ENCODE measurements around the gene CPED1.
A peak's percentile ranks its signal among the peaks of the same experiment; 100 is the strongest.

The CPED1 gene
- long read RNA-seq, donor 1 = 0 reads
- long read RNA-seq, donor 2 = 0 reads
- long read RNA-seq, donor 3 = 0 reads
- long read RNA-seq, donor 4, transcript CPED1-204 (12 exons, 2,219 nt) = major isoform, 6 of 6 reads
- long read RNA-seq, donor 4, partial matches to known transcripts = 0 of 6 reads
- long read RNA-seq, donor 4, other reads (novel, unspliced or antisense) = 0 of 6 reads
- long read RNA-seq, donor 5 = 0 reads
- long read RNA-seq, donor 6 = 0 reads
- long read RNA-seq, donor 7, partial matches to known transcripts = 10 of 10 reads
- long read RNA-seq, donor 7, other reads (novel, unspliced or antisense) = 0 of 10 reads
- long read RNA-seq, donor 8, partial matches to known transcripts = 0 of 1 reads
- long read RNA-seq, donor 8, other reads (novel, unspliced or antisense) = 0 of 1 reads

- DNase-seq = peak; percentile 79
These were observed at the start of gene CPED1 for GRCh38 chr7:120988591-120989256. Gene CPED1 (plus strand): TSS chr7:120988711. CDS start chr7:120989622, 911 bp downstream.

GRCh38 chr7:120939345-120939744, 49.2 kb upstream of the CPED1 start:
- no peak for DNase-seq

GRCh38 chr7:120941064-120941463, 47.4 kb upstream of the CPED1 start:
- DNase-seq = no peak

- DNase-seq = no peak
These were observed 46.7 kb upstream of the CPED1 start for GRCh38 chr7:120941856-120942255.

- DNase-seq = no peak
These were observed 45.6 kb upstream of the CPED1 start for GRCh38 chr7:120942861-120943260.

- no peak for DNase-seq
These were observed 43.5 kb upstream of the CPED1 start for GRCh38 chr7:120944826-120945562.

- no peak for DNase-seq
These were observed 40.5 kb upstream of the CPED1 start for GRCh38 chr7:120947980-120948379.

GRCh38 chr7:120949393-120949911, 39.1 kb upstream of the CPED1 start:
- no peak for DNase-seq

- no peak for DNase-seq
These were observed 38.4 kb upstream of the CPED1 start for GRCh38 chr7:120949998-120950538.

- peak; percentile 100 for DNase-seq
These were observed 37.8 kb upstream of the CPED1 start, which contains the start of gene ING3 for GRCh38 chr7:120950539-120951308. Gene ING3 (plus strand): TSS chr7:120950777. CDS start chr7:120950897, 120 bp downstream.

- no peak for DNase-seq
These were observed 37.2 kb upstream of the CPED1 start for GRCh38 chr7:120951309-120951699.

GRCh38 chr7:120951826-120952225, 36.7 kb upstream of the CPED1 start:
- no peak for DNase-seq

GRCh38 chr7:120955577-120956149, 32.8 kb upstream of the CPED1 start:
- no peak for DNase-seq

GRCh38 chr7:120959929-120960484, 28.5 kb upstream of the CPED1 start:
- DNase-seq = no peak

- DNase-seq = no peak
These were observed 27.8 kb upstream of the CPED1 start for GRCh38 chr7:120960714-120961113.

GRCh38 chr7:120961638-120962173, 26.8 kb upstream of the CPED1 start:
- no peak for DNase-seq

GRCh38 chr7:120964088-120964487, 24.4 kb upstream of the CPED1 start:
- DNase-seq = no peak

- no peak for DNase-seq
These were observed 21.6 kb upstream of the CPED1 start for GRCh38 chr7:120966961-120967360.

GRCh38 chr7:120973849-120974248, 14.7 kb upstream of the CPED1 start:
- DNase-seq = no peak

GRCh38 chr7:120979765-120980499, 8.6 kb upstream of the CPED1 start:
- DNase-seq = no peak
